Effector memory CD4-positive, alpha-beta T cell (primary cell): ENCODE data around the gene CCND3.

Experiments
- DNase-seq, 3 donors: peaks; one replicate each; pipeline ENCODE4 v3.0.0-alpha.2; 2020
- H3K27ac ChIP-seq: 2 replicates; pipeline ENCODE4 v1.7.0; 2013; ENCODE audit warnings: mild to moderate bottlenecking, low read length, moderate library complexity; ENCODE audit not compliant: insufficient read depth, poor library complexity, severe bottlenecking
- H3K27me3 ChIP-seq: replicated peaks from 2 replicates; pipeline ENCODE4 v1.7.0; 2013; ENCODE audit warnings: mild to moderate bottlenecking, low read length; ENCODE audit not compliant: insufficient read depth, control insufficient read depth, poor library complexity, severe bottlenecking
- H3K36me3 ChIP-seq: 2 replicates; pipeline ENCODE4 v1.7.0; 2013; ENCODE audit warnings: mild to moderate bottlenecking, low read length, moderate library complexity; ENCODE audit not compliant: control insufficient read depth, insufficient read depth
- H3K4me1 ChIP-seq: 2 replicates; pipeline ENCODE4 v1.7.0; 2013; ENCODE audit warnings: low read length, mild to moderate bottlenecking; ENCODE audit not compliant: control insufficient read depth, insufficient read depth, poor library complexity, severe bottlenecking
- H3K4me3 ChIP-seq: 2 replicates; pipeline ENCODE4 v1.7.0; 2013; ENCODE audit warnings: low read length, low read depth, mild to moderate bottlenecking; ENCODE audit not compliant: insufficient read depth, poor library complexity, severe bottlenecking
- H3K9me3 ChIP-seq: 2 replicates; pipeline ENCODE4 v1.7.0; 2013; ENCODE audit warnings: mild to moderate bottlenecking, low read length, moderate library complexity; ENCODE audit not compliant: control insufficient read depth

Gene CCND3

DNA sequence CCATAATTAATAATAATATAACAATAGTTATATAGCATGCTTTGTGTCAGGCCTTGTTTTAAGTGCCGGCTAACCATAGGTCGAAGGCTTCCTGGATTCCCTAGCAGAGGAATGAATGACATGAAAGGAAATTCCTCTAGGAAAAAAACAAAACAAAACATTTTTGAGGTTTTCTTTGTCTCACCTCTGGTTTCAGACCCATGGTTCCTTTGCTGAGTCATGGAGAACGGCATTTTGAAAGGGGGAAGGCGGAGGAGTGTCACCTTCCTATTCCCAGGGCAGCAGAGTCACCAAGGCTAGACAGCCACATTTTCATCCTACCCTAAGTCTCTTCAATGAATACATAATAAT lies 25.3 kb upstream of the CCND3 start:
- peaks cover 23% of the 10 kb centered on the region for H3K36me3 ChIP-seq
- H3K4me1 ChIP-seq = peaks cover 31% of the 10 kb centered on the region
- no peaks in the 10 kb centered on the region for H3K9me3 ChIP-seq
- H3K27me3 ChIP-seq = no peaks in the 10 kb centered on the region
- H3K27ac ChIP-seq = no peak overlapping the region
- H3K4me3 ChIP-seq = no peak overlapping the region
- no peak for DNase-seq

DNA sequence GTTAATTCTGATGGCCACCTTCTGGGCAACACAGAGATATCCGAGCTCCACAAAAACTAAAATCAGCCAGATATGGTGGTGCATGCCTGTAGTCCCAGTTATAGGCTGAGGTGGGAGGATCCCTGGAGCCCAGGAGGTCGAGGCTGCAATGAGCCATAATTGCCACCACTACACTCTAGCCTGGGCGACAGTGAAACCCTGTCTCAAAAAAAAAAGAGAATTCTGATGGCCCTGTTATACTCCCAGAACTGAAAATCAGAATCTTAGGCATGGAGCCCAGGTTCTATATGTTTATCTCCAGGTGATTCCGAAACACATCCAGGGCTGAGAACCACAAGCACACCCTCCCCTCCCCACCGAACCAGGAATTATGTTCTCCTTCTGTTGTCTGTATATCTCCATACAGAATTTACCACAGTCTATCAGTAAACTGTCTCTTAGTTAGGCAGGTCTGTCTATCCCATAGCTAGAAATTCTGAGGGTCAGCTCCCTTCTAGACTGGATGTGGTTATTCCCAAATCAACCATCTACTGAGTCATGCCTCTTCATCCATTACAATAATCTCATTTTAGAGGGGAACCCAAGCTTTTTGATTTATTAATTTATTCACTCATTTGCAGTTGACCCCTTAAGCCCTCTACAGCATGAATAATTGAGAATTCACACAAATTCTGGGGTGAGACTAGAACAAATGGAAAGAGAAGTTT lies 24.8 kb upstream of the CCND3 start:
- peaks cover 23% of the 10 kb centered on the region for H3K36me3 ChIP-seq
- H3K9me3 ChIP-seq = no peaks in the 10 kb centered on the region
- H3K4me1 ChIP-seq = peaks cover 26% of the 10 kb centered on the region
- no peak for DNase-seq
- H3K4me3 ChIP-seq = no peak overlapping the region
- no peak overlapping the region for H3K27ac ChIP-seq
- H3K27me3 ChIP-seq = no peaks in the 10 kb centered on the region

DNA sequence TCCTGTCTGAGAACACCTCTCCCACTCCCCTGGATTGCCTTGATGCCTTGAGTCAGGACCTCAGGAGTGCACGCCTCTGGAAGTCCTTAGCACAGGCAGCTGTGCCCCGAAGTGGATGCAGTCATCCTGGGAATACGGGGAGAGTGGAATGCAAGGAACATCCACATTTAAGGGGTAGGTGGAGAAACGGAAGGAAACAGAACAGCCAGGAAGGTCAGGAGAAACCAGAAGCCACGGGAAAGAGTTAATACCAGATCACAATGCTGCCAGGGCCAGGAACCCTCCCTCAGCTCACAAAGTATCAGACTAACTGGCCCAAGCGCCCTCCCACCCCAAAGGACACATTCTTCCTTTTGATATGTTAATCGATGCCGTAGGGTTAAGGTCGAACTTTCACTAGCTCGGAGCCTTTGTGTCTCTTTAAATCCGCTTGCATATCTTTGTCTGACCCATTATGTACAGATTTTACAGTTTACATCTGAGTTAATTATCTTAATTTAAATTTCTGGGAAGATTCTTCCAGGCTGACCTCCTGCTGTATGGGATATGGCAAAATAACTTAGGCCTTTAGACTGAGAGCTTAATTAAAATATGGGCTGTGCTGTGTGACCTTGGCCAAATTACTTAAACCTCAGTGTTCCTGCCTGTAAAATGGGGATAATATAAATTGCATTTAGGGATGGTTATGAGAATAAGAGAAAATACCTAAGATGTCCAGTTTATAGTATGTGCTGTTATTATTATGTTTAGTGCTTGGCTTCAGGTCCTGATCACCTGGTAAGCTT lies 24.0 kb upstream of the CCND3 start:
- Histone ChIP-seq H3K27me3 (no peaks in the 10 kb centered on the region), H3K9me3 (no peaks in the 10 kb centered on the region), H3K4me3 (no peak overlapping the region), H3K36me3 (peaks cover 19% of the 10 kb centered on the region), H3K4me1 (peaks cover 20% of the 10 kb centered on the region), H3K27ac (no peak overlapping the region)
- DNase-seq = no peak

DNA sequence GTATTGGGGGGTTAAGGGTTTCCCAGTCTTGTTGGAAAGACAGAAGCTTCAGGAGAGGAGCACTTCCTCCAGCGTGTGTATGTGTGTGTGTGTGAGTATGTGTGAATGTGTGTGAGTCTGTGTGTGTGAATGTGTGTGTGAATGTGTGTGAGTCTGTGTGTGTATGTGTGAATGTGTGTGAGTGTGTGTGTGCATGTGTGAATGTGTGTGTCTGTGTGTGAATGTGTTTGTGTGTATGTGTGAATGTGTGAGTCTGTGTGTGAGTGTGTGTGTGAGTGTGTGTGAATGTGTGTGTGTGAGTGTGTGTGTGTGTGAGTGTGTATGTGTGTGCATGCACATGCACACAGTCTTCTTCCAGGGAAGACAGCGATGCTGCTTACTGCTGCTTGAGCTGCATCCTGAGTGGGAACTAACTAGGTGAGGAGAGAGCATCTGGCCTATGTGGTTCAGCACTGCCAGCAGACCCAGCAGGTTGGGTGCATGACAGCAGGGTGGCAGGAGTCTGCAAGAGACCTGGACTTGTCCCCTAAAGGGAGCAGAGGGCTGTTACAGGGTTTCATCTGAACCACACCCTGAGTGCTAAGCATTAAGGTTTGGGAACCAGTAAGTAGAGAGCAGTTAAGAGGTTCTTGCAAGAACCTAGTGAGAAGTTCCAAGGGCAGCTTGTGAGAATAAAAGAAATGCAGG lies 22.7 kb upstream of the CCND3 start:
- Histone ChIP-seq H3K27me3 (no peaks in the 10 kb centered on the region), H3K36me3 (peaks cover 17% of the 10 kb centered on the region), H3K27ac (no peak overlapping the region), H3K4me3 (no peak overlapping the region), H3K4me1 (peaks cover 22% of the 10 kb centered on the region), H3K9me3 (no peaks in the 10 kb centered on the region)
- DNase-seq = no peak

DNA sequence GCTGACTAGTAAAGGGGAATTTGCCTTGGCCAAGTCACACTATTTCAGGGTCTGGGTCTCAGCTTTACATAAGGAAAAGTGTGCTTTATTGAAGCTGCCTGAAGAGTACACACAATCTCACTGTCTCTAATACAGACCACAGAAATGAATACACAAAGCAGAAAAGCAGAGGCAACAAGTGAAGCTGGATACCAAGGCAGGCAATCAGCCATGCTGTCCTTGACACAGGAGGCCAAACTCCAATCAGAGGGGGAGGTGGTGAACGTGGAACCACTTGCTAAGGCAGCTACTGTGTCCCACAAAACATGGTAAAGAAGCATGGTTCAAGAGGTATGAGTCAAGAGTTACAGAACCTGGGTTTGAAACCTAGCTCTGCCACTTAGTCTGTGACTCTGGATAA lies 21.8 kb upstream of the CCND3 start:
- no peak overlapping the region for H3K4me3 ChIP-seq
- H3K9me3 ChIP-seq = no peaks in the 10 kb centered on the region
- H3K4me1 ChIP-seq = peaks cover 25% of the 10 kb centered on the region
- peaks cover 17% of the 10 kb centered on the region for H3K36me3 ChIP-seq
- H3K27me3 ChIP-seq = no peaks in the 10 kb centered on the region
- DNase-seq = no peak
- peak overlapping the region; percentile 27 for H3K27ac ChIP-seq

DNA sequence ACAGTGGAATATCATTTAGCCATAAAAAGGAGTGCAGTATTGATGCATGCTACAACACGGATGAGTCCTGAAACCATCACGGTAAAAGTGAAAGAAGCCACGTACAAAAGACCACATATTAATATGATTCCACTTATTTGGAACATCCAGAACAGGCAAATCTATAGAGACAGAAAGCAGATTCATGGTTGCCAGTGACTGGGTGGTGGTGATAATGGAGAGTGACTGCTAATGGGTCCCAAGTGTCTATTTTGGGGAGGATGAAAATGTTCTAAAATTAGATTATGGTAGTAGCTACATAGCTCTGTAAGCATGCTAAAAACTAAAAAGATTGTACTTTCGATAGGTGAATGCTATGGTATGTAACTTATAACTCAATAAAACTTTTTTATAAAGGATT lies 18.4 kb upstream of the CCND3 start:
- Histone ChIP-seq H3K4me3 (no peak overlapping the region), H3K27ac (no peak overlapping the region), H3K9me3 (no peaks in the 10 kb centered on the region), H3K4me1 (peaks cover 15% of the 10 kb centered on the region), H3K36me3 (peaks cover 12% of the 10 kb centered on the region), H3K27me3 (no peaks in the 10 kb centered on the region)
- no peak for DNase-seq

DNA sequence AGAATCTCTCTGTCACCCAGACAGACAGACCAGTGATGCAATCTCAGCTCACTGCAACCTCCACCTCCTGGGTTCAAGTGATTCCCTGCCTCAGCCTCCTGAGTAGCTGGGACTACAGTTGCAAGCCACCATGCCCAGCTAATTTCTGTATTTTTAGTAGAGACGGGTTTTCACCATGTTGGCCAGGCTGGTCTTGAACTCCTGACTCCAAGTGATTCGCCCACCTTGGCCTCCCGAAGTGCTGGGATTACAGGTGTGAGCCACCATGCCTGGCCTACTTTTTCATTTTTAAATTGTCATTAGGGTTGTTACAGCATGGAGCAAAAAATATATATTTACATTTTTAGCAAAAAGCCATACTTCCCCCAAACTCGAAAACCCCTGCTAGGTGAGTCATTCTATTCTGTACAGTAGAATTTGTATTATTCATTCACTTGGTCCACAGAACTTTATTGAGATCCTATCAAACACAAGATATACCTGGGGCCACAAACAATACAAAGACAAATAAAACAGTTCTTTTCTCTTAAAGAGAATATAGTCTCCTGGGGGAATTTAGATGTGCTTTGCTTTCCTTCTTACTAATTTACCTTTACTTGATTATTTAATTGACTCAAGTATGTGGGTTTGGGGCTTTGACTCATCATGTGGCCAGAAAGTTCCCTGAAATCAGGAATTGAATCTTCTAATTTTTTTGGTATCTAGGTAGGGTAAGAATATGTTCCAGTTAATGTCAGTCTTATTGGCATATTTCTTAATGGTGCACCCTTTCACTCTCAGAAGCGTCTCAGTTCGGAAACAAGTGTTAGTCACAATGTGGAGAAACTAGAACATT lies 16.6 kb upstream of the CCND3 start:
- Histone ChIP-seq H3K9me3 (no peaks in the 10 kb centered on the region), H3K4me1 (peaks cover 10% of the 10 kb centered on the region), H3K27ac (peak overlapping the region; percentile 9), H3K27me3 (no peaks in the 10 kb centered on the region), H3K4me3 (no peak overlapping the region), H3K36me3 (peaks cover 13% of the 10 kb centered on the region)
- no peak for DNase-seq

DNA sequence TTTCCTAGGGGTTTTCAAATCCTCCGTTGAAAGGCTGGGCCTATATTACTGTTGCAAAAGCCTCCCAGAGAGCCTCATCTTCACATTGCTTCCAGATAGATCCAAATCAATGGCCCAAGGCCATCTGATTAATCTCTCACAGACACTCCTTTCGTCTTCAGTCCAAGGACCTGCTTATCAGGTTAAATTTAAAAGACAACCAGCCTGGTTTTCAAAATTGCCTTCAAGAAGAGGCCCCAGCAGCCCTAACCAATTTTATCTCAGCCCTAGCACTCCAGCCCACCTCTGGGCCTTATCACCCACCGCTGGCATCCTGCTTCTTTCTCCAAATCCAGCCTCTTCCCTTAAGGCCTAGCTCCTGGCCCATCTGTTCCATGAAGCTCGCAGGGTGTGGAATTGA lies 15.5 kb upstream of the CCND3 start:
- H3K4me1 ChIP-seq = peaks cover 10% of the 10 kb centered on the region
- no peak overlapping the region for H3K4me3 ChIP-seq
- no peak for DNase-seq
- H3K36me3 ChIP-seq = peaks cover 13% of the 10 kb centered on the region
- no peak overlapping the region for H3K27ac ChIP-seq
- H3K9me3 ChIP-seq = no peaks in the 10 kb centered on the region
- no peaks in the 10 kb centered on the region for H3K27me3 ChIP-seq

DNA sequence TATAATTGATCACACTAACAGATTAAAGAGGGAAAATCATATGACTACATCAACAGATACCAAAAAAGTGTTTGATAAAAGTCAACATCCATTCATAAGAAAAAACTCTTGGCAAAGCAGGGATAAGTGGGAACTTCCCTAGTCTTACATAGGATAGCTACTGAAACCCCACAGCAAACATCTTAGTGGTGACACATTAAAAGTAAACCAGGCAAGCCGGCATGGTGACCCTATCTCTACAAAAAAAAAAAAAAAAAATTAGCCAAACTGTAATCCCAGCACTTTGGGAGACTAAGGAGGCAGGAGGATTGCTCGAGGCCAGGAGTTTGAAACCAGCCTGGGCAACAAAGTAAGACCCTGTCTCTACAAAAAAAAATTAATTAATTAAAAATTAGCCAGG lies 13.8 kb upstream of the CCND3 start:
- no peak for DNase-seq
- Histone ChIP-seq H3K27me3 (no peaks in the 10 kb centered on the region), H3K4me3 (no peak overlapping the region), H3K36me3 (peaks cover 15% of the 10 kb centered on the region), H3K27ac (no peak overlapping the region), H3K4me1 (peaks cover 10% of the 10 kb centered on the region), H3K9me3 (no peaks in the 10 kb centered on the region)
